Measurements from ENCODE around the gene ARAP1.

- no peak for TF ChIP-seq CTCF (IDR thresholded peaks at IDR 0.05; ENCODE audit: low read depth, low read length)
- TF ChIP-seq POLR2A (IDR thresholded peaks at IDR 0.05; ENCODE audit: extremely low read depth, insufficient read length) = no peak
- TF ChIP-seq MAX (IDR thresholded peaks at IDR 0.05; ENCODE audit: low read depth, low read length) = no peak
- no peak for TF ChIP-seq MYC (IDR thresholded peaks at IDR 0.05; ENCODE audit: low read depth, low read length)
Measured at GRCh38 chr11:72755713-72756285, 3.6 kb upstream of the ARAP1 start.
